Cardiac muscle cell (in vitro differentiated cells and primary cell): ENCODE results near the gene TCTN2. TPM values are rescaled to one million over a fixed set of nuclear protein-coding genes. Genes with fewer than 3 reads are reported as not detected.

Experiments
- DNase-seq, 2 donors: peaks; one replicate each; pipeline versions ENCODE4 v3.0.0 to v3.0.0-alpha.2; 2010 to 2017; ENCODE audit warnings: low read depth in 1 of 2, low spot score in 1 of 2
- H3K27ac ChIP-seq: fragments of 200-600 bp; sonication (generic); 2 replicates; pipeline ENCODE4 v1.5.1; 2016
- H3K27me3 ChIP-seq: fragments of 200-600 bp; sonication (generic); 2 replicates; pipeline ENCODE4 v1.6.0; 2016; ENCODE audit warnings: control low read depth
- H3K36me3 ChIP-seq: fragments of 200-600 bp; sonication (generic); 2 replicates; pipeline ENCODE4 v1.5.1; 2016; ENCODE audit warnings: control low read depth
- H3K4me1 ChIP-seq: fragments of 200-600 bp; sonication (generic); 2 replicates; pipeline ENCODE4 v1.8.1; 2017; ENCODE audit warnings: low read depth, mild to moderate bottlenecking, mixed run types
- H3K4me3 ChIP-seq: fragments of 200-600 bp; sonication (generic); 2 replicates; pipeline ENCODE4 v1.5.1; 2016; ENCODE audit warnings: mild to moderate bottlenecking
- H3K9me3 ChIP-seq: fragments of 200-600 bp; sonication (generic); 2 replicates; pipeline ENCODE4 v1.5.1; 2017; ENCODE audit warnings: low read depth, mild to moderate bottlenecking, control low read depth
- polyA plus RNA-seq: library from polyadenylated mRNA; unstranded; fragments of >200 nt; fragmentation: Nextera tagmentation; extraction: Ambion mirVana; gene quantifications from 2 replicates; pipeline ENCODE4 v1.2.1, GENCODE V29; 2016
- total RNA-seq: library from RNA; depleted of rRNA; stranded (reverse); fragments of >200 nt; gene quantifications from 2 replicates; pipeline ENCODE4 v1.2.3, GENCODE V29; 2016
- TF ChIP-seq, protein P1 (sequence below): IDR thresholded peaks from 2 replicates; pipeline ENCODE4 v1.5.1; 2012; ENCODE audit warnings: low read depth, mild to moderate bottlenecking, low read length

Gene TCTN2
- total and polyA plus RNA-seq, 2 experiments from 2014 or later, result 4.3 to 5.8 TPM

DNA sequence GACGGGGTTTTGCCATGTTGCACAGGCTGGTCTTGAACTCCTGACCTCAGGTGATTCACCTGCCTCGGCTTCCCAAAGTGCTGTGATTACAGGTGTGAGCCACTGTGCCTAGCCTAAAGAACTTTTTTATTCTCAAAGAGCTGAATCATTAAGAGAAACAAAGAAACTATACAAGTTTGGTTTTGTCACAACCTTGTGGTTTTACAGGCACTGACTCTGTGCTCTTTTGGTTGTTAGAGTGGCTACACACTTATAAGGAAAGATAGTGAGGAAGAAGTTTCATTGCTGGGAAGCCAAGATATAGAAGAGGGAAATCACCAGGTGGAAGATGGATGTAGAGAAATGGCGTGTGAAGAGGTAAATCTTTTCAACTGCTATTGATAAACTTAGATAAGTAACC lies 81.1 kb downstream of the TCTN2 start:
- H3K4me1 ChIP-seq, result no peaks in the 10 kb centered on the region
- H3K4me3 ChIP-seq, result no peak overlapping the region
- H3K27me3 ChIP-seq, result no peaks in the 10 kb centered on the region
- TF ChIP-seq, protein P1, sequence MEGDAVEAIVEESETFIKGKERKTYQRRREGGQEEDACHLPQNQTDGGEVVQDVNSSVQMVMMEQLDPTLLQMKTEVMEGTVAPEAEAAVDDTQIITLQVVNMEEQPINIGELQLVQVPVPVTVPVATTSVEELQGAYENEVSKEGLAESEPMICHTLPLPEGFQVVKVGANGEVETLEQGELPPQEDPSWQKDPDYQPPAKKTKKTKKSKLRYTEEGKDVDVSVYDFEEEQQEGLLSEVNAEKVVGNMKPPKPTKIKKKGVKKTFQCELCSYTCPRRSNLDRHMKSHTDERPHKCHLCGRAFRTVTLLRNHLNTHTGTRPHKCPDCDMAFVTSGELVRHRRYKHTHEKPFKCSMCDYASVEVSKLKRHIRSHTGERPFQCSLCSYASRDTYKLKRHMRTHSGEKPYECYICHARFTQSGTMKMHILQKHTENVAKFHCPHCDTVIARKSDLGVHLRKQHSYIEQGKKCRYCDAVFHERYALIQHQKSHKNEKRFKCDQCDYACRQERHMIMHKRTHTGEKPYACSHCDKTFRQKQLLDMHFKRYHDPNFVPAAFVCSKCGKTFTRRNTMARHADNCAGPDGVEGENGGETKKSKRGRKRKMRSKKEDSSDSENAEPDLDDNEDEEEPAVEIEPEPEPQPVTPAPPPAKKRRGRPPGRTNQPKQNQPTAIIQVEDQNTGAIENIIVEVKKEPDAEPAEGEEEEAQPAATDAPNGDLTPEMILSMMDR, result no peak
- DNase-seq, result no peak
- H3K27ac ChIP-seq, result no peak overlapping the region
- H3K36me3 ChIP-seq, result peaks cover 55% of the 10 kb centered on the region
- no peaks in the 10 kb centered on the region for H3K9me3 ChIP-seq

DNA sequence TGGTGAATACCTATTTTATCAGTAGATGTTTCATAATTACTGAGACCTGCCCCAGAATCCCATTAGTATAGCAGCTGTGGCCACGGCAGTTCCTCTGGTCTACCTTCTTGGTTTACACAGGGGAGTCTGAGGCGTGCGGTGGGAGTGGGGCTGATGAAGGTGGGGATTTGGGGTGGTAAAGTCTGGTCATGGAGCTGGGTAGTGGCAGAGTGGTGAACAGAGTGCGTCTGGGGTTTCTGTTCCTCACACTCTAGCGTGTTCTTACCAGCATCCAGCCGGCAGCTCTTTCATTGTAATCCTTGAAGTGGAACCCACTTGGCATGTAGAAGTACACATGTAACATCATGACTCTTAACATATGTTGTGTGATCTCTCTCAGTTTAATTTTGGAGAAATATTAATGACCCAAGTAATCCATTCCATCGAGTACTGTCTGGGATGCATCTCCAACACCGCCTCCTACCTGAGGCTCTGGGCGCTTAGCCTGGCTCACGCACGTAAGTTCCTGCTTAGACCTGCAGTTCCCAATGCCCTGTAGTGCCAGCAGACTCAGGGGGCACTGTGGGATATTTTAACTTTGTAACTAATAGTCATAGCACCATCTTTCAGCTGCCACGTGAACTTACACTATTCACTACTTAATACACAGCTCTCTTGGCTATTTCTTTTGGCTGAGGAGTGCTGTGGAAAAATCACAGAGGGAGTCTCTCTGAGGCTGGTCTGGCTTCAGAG lies 83.3 kb downstream of the TCTN2 start:
- TF ChIP-seq, protein P1, result no peak
- Histone ChIP-seq H3K36me3 (peaks cover 54% of the 10 kb centered on the region), H3K9me3 (no peaks in the 10 kb centered on the region), H3K4me3 (no peak overlapping the region), H3K27me3 (no peaks in the 10 kb centered on the region), H3K4me1 (no peaks in the 10 kb centered on the region), H3K27ac (no peak overlapping the region)
- no peak for DNase-seq

DNA sequence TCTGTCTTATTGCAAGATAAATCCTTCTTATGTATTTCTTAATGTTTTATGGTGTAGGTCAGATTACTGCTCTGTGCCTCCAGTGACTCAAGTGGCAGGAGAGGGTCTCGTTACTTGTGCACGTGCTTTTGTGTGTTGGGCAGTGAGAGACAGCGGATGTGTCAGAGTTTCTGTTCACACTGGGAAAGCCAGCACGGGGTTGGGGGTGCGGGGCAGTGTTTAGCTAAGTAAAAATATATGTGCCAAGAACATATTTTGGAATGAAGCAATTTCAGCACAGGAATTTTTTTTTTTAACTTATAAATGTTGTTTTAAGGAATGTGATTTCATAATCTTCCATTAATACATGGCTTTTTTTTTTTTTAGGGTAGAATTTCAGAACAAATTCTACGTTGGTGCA lies 86.6 kb downstream of the TCTN2 start:
- TF ChIP-seq, protein P1, result no peak
- Histone ChIP-seq H3K4me3 (no peak overlapping the region), H3K27ac (no peak overlapping the region), H3K36me3 (peaks cover 30% of the 10 kb centered on the region), H3K9me3 (no peaks in the 10 kb centered on the region), H3K27me3 (peaks cover 6% of the 10 kb centered on the region), H3K4me1 (peaks cover 3% of the 10 kb centered on the region)
- DNase-seq, result peak in 1 of 2 donors; percentile 88

Other genes with a start within 250 kb of the TCTN2 start
- 2.9 and 3.2 TPM in 2 replicates for gene RILPL2, start 234.4 kb upstream of the TCTN2 start, total RNA-seq
- gene RILPL2, start 234.4 kb upstream of the TCTN2 start, polyA plus RNA-seq, result 4.6 and 5.7 TPM in 2 replicates
- gene SNRNP35, start 213.0 kb upstream of the TCTN2 start, total RNA-seq, result 18.9 and 32.0 TPM in 2 replicates
- gene SNRNP35, start 213.0 kb upstream of the TCTN2 start, polyA plus RNA-seq, result 36.8 and 41.9 TPM in 2 replicates
- gene RILPL1, start 137.4 kb upstream of the TCTN2 start, total RNA-seq, result 33.7 and 57.8 TPM in 2 replicates
- gene RILPL1, start 137.4 kb upstream of the TCTN2 start, polyA plus RNA-seq, result 68.4 and 69.3 TPM in 2 replicates
- 122 and 233 TPM in 2 replicates for gene TMED2, start 86.6 kb upstream of the TCTN2 start, total RNA-seq
- gene TMED2, start 86.6 kb upstream of the TCTN2 start, polyA plus RNA-seq, result 126 and 217 TPM in 2 replicates
- 14.9 and 16.1 TPM in 2 replicates for gene DDX55, start 69.0 kb upstream of the TCTN2 start, total RNA-seq
- 15.2 and 18.5 TPM in 2 replicates for gene DDX55, start 69.0 kb upstream of the TCTN2 start, polyA plus RNA-seq
- gene EIF2B1, start 37.4 kb upstream of the TCTN2 start, total RNA-seq, result 129 and 144 TPM in 2 replicates
- gene EIF2B1, start 37.4 kb upstream of the TCTN2 start, polyA plus RNA-seq, result 48.5 and 57.6 TPM in 2 replicates
- gene GTF2H3, start 37.3 kb upstream of the TCTN2 start, total RNA-seq, result 12.7 and 16.2 TPM in 2 replicates
- gene GTF2H3, start 37.3 kb upstream of the TCTN2 start, polyA plus RNA-seq, result 14.7 and 19.6 TPM in 2 replicates
- gene ATP6V0A2, start 41.2 kb downstream of the TCTN2 start, total RNA-seq, result 24.1 and 31.7 TPM in 2 replicates
- 16.4 and 28.0 TPM in 2 replicates for gene ATP6V0A2, start 41.2 kb downstream of the TCTN2 start, polyA plus RNA-seq
- gene DNAH10, start 91.2 kb downstream of the TCTN2 start, total RNA-seq, result 0.77 and 1.1 TPM in 2 replicates
- 1.0 and 3.0 TPM in 2 replicates for gene DNAH10, start 91.2 kb downstream of the TCTN2 start, polyA plus RNA-seq